ENCODE results near the gene LAMB4.

Gene LAMB4

GRCh38 chr7:108079648-108080591 lies 50.2 kb downstream of the LAMB4 start:
- peak; percentile 82 for DNase-seq (ENCODE audit: low spot score)

- DNase-seq (ENCODE audit: low spot score) = no peak
Measured at GRCh38 chr7:108079276-108079647, 50.9 kb downstream of the LAMB4 start.

- no peak for DNase-seq (ENCODE audit: low spot score)
Measured at GRCh38 chr7:108078691-108079090, 51.5 kb downstream of the LAMB4 start.

- DNase-seq (ENCODE audit: low spot score) = no peak
Measured at GRCh38 chr7:108078211-108078673, 51.9 kb downstream of the LAMB4 start.

- DNase-seq (ENCODE audit: low spot score) = no peak
Measured at GRCh38 chr7:108077709-108078108, 52.5 kb downstream of the LAMB4 start.

GRCh38 chr7:108076156-108076555 lies 54.0 kb downstream of the LAMB4 start:
- DNase-seq (ENCODE audit: low spot score) = no peak

GRCh38 chr7:108073305-108074070 lies 56.7 kb downstream of the LAMB4 start:
- no peak for DNase-seq (ENCODE audit: low spot score)

GRCh38 chr7:108072739-108073138 lies 57.4 kb downstream of the LAMB4 start:
- no peak for DNase-seq (ENCODE audit: low spot score)

- no peak for DNase-seq (ENCODE audit: low spot score)
Measured at GRCh38 chr7:108072116-108072515, 58.0 kb downstream of the LAMB4 start.

- no peak for DNase-seq (ENCODE audit: low spot score)
Measured at GRCh38 chr7:108071551-108071950, 58.6 kb downstream of the LAMB4 start.

GRCh38 chr7:108069646-108070045 lies 60.5 kb downstream of the LAMB4 start:
- DNase-seq (ENCODE audit: low spot score) = no peak

GRCh38 chr7:108067844-108068243 lies 62.3 kb downstream of the LAMB4 start:
- no peak for DNase-seq (ENCODE audit: low spot score)

- no peak for DNase-seq (ENCODE audit: low spot score)
Measured at GRCh38 chr7:108066486-108066885, 63.7 kb downstream of the LAMB4 start.

- no peak for DNase-seq (ENCODE audit: low spot score)
Measured at GRCh38 chr7:108063520-108063933, 66.6 kb downstream of the LAMB4 start.

- no peak for DNase-seq (ENCODE audit: low spot score)
Measured at GRCh38 chr7:108062250-108063014, 67.7 kb downstream of the LAMB4 start.

- peak; percentile 17 for DNase-seq (ENCODE audit: low spot score)
Measured at GRCh38 chr7:108059526-108059925, 70.6 kb downstream of the LAMB4 start.

- no peak for DNase-seq (ENCODE audit: low spot score)
Measured at GRCh38 chr7:108057951-108058481, 72.1 kb downstream of the LAMB4 start.

- DNase-seq (ENCODE audit: low spot score) = no peak
Measured at GRCh38 chr7:108055611-108056021, 74.5 kb downstream of the LAMB4 start.

GRCh38 chr7:108054537-108054936 lies 75.6 kb downstream of the LAMB4 start:
- no peak for DNase-seq (ENCODE audit: low spot score)

GRCh38 chr7:108053250-108053649 lies 76.9 kb downstream of the LAMB4 start:
- DNase-seq (ENCODE audit: low spot score) = no peak

- no peak for DNase-seq (ENCODE audit: low spot score)
Measured at GRCh38 chr7:108051454-108051853, 78.7 kb downstream of the LAMB4 start.

- no peak for DNase-seq (ENCODE audit: low spot score)
Measured at GRCh38 chr7:108049962-108050361, 80.2 kb downstream of the LAMB4 start.

Data from GM03348 (cell line).